Motor neuron (in vitro differentiated cells): ENCODE results near the gene GAB3. TPM values are rescaled to one million over a fixed set of nuclear protein-coding genes. Genes with fewer than 3 reads are reported as not detected.

Experiments used
- ATAC-seq, 8 experiments: fragments of 200-7000 bp; cut with Tn5 transposase; replicated peaks in 6 of 8; 2 replicates each; pipeline ENCODE4 v1.8.0; 2021; ENCODE audit warnings: mild to moderate bottlenecking in 8 of 8, moderate library complexity in 8 of 8
- H3K27ac ChIP-seq, 2 donors: fragments of 250-450 bp; sonication (Bioruptor Pico); 2 replicates each; pipeline ENCODE4 v1.9.0; 2021; ENCODE audit warnings: antibody characterized with exemption in 2 of 2, mild to moderate bottlenecking in 2 of 2, moderate library complexity in 1 of 2
- H3K4me1 ChIP-seq, 2 donors: fragments of 250-450 bp; sonication (Bioruptor Pico); replicated peaks in 1 of 2; 2 replicates each; pipeline ENCODE4 v1.6.1; 2021; ENCODE audit warnings: antibody characterized with exemption in 2 of 2, mild to moderate bottlenecking in 2 of 2, moderate library complexity in 1 of 2
- H3K4me3 ChIP-seq, 5 donors: fragments of 250-450 bp; sonication (Bioruptor Pico); 2 replicates each; pipeline ENCODE4 v1.9.0; 2021; ENCODE audit warnings: antibody characterized with exemption in 5 of 5, mild to moderate bottlenecking in 5 of 5, moderate library complexity in 4 of 5
- WGBS, 10 experiments: fragments of 450-650 bp; shearing (Covaris generic); methylation state at CpG; one replicate each; pipeline ENCODE4 v1.0.0; 2022; 5-methylcytosine and 5-hydroxymethylcytosine counted together
- in situ Hi-C, 9 experiments: fragments of 400-800 bp; cut with MboI; loops; one replicate each; pipeline ENCODE4 v1.15.0; 2021; ENCODE audit warnings: low sequenced_read_pairs in 9 of 9, low pct_unique_long_range_greater_than_20kb in 2 of 9; ENCODE audit not compliant: unreplicated experiment in 9 of 9
- total RNA-seq, 8 experiments: library from RNA; unstranded; fragments of 300-600 nt; gene quantifications; 2 replicates each; pipeline versions ENCODE4 v1.2.3 to v1.2.4, GENCODE V29; 2022

GAB3 gene
- total RNA-seq: 10 to 100 TPM in 2 of 8 experiments, 1 to 10 TPM in 1, under 1 TPM in 3, not detected in 2; 0.38 to 13.8 (median 2.1) TPM

GRCh38 chrX:154750301-154751202, at the start of gene GAB3:
TSS of gene GAB3 (minus strand) at chrX:154751077. CDS start at chrX:154751025, 52 bp downstream.
- in situ Hi-C loops: no loop called here
- ATAC-seq: peak; percentile 54 to 76 (median 68)
- no peak within 1 kb of the TSS for H3K27ac ChIP-seq
- 25 to 80% (median 40%) methylated on average over 1 to 12 of the region's 98 CpGs; no CpG with 5 or more reads in 7 of the 10 experiments for WGBS, 10 experiments
- H3K4me3 ChIP-seq: peak within 1 kb of the TSS; percentile 20 to 23 (median 21)
- no peaks in the 10 kb centered on the region for H3K4me1 ChIP-seq

GRCh38 chrX:154799556-154800348, 48.9 kb upstream of the GAB3 start:
- Histone ChIP-seq H3K4me1 (peaks cover 4 to 12% of the 10 kb centered on the region in 2 donors), H3K27ac (peak overlapping the region in 1 of 2 donors; percentile 76), H3K4me3 (no peak overlapping the region)
- ATAC-seq: peak in 6 of 8 experiments; percentile 48 to 96 (median 74)
- WGBS, 10 experiments: 0 to 67% (median 14%) methylated on average over 1 to 2 of the region's 9 CpGs; no CpG with 5 or more reads in 7 of the 10 experiments
- in situ Hi-C loops: no loop called here

GRCh38 chrX:154797006-154797405, 46.1 kb upstream of the GAB3 start:
- no peak overlapping the region for H3K4me3 ChIP-seq
- no peak for ATAC-seq
- in situ Hi-C loops: no loop called here
- H3K4me1 ChIP-seq: peaks cover 4 to 12% of the 10 kb centered on the region in 2 donors
- no peak overlapping the region for H3K27ac ChIP-seq
- WGBS, 10 experiments: 0 to 86% (median 45%) methylated on average over 1 to 2 of the region's 6 CpGs; no CpG with 5 or more reads in 2 of the 10 experiments

DNA sequence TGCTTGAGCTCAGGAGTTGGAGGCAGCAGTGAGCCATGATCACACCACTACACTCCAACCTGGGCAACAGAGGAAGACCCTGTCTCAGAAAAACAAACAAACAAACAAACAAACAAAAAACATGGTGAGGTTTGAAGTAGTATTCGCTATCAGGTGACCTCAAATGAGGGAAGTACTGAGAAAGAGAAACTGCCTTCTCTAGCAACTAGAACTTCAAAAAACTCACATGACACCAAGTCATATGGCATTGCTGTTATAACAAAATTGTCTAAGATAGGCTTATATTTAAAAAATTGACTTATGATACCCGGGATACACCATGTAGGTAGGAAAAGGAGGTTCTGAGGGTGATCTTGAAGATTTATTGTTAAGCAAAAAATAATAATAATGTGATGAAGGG, 44.1 kb upstream of the GAB3 start:
- peaks cover 4 to 10% of the 10 kb centered on the region in 2 donors for H3K4me1 ChIP-seq
- ATAC-seq: no peak
- in situ Hi-C loops: no loop called here
- no peak overlapping the region for H3K27ac ChIP-seq
- H3K4me3 ChIP-seq: no peak overlapping the region
- 33 to 100% (median 69%) methylated on average over 1 to 2 of the region's 2 CpGs; no CpG with 5 or more reads in 2 of the 10 experiments for WGBS, 10 experiments

DNA sequence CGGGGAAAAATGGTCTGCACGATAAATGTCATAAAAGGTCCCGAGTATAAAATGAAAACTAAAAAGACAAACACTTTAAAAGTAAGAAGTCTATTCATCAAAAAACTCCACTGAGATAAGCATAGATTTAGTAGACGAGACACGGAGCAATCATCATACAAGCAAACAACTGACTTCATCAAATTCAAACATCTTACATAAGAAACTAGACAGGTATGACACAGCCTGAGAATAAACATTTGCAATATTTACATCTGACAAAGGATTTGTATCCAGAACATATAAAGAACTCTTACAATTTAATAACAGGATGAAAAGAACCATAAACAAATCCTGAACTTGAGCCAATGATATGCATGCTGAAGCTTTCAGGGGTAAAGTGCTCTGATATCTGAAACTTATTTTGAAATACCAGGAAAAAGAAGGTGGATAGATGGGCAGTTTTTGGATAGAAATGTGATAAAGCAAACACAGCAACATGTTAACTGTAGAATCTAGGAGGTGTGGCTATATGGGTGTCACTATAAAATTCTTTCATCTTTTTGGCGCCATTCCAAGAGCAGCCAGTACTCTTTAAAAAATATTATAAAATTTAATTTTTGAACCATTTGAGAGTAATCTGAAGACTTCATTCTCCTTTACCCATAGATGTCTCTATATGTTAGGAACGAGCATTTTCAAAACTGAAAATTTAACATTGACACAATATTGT, 42.4 kb upstream of the GAB3 start:
- 55 to 100% (median 87%) methylated on average over 1 to 7 of the region's 7 CpGs; no CpG with 5 or more reads in 1 of the 10 experiments for WGBS, 10 experiments
- in situ Hi-C loops: no loop called here
- Histone ChIP-seq H3K27ac (no peak overlapping the region), H3K4me1 (no peaks in the 10 kb centered on the region), H3K4me3 (no peak overlapping the region)
- no peak for ATAC-seq

DNA sequence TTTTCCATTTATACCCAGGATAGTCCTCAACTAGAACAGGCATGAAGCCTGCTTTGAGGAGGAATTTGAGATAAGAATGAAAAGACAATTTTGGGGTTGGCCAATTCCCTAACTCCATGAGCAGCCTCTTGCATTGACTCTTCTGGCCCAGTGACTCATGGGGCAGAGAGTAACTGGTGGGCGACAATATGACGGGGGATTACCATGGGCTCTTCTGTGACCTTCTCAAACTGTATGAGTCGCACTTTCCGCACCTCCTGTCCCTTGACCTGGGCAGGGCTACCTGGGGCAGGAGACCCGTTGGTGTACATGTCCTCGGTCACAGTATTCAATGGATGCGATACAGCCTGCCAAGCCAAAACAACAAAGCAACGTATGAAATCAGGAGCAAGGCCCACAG, 41.1 kb upstream of the GAB3 start:
- Histone ChIP-seq H3K27ac (no peak overlapping the region), H3K4me1 (no peaks in the 10 kb centered on the region), H3K4me3 (no peak overlapping the region)
- 51 to 100% (median 100%) methylated on average over 1 to 7 of the region's 8 CpGs; no CpG with 5 or more reads in 3 of the 10 experiments for WGBS, 10 experiments
- no peak for ATAC-seq
- in situ Hi-C loops: no loop called here

GRCh38 chrX:154791467-154791866, 40.6 kb upstream of the GAB3 start:
- in situ Hi-C loops: no loop called here
- WGBS, 10 experiments: 60 to 81% methylated on average over 1 to 4 of the region's 4 CpGs; no CpG with 5 or more reads in 8 of the 10 experiments
- H3K27ac ChIP-seq: no peak overlapping the region
- no peak overlapping the region for H3K4me3 ChIP-seq
- H3K4me1 ChIP-seq: no peaks in the 10 kb centered on the region
- no peak for ATAC-seq

DNA sequence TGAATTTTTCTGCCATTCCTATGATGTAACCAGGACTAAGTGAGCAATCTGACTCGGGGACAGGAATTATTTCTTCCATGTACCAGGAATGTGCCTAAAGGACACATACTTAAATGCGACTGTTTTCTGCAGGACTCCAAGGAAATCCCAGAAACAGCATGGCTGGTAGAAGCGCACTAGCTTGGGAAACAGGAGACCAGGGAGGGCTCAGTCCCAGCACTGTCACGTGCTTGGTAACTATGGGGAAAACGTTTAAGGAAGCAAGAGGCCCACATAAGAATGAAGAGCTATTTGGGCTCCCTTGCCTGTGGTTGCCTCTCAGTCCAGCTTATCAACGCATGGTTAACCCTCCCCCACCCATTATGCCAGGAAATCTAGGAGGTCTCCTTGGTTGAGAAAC, 34.8 kb upstream of the GAB3 start:
- in situ Hi-C loops: no loop called here
- WGBS, 10 experiments: 33 to 100% (median 39%) methylated on average over 1 to 5 of the region's 6 CpGs; no CpG with 5 or more reads in 7 of the 10 experiments
- H3K4me3 ChIP-seq: no peak overlapping the region
- no peak for ATAC-seq
- H3K27ac ChIP-seq: no peak overlapping the region
- no peaks in the 10 kb centered on the region for H3K4me1 ChIP-seq

DNA sequence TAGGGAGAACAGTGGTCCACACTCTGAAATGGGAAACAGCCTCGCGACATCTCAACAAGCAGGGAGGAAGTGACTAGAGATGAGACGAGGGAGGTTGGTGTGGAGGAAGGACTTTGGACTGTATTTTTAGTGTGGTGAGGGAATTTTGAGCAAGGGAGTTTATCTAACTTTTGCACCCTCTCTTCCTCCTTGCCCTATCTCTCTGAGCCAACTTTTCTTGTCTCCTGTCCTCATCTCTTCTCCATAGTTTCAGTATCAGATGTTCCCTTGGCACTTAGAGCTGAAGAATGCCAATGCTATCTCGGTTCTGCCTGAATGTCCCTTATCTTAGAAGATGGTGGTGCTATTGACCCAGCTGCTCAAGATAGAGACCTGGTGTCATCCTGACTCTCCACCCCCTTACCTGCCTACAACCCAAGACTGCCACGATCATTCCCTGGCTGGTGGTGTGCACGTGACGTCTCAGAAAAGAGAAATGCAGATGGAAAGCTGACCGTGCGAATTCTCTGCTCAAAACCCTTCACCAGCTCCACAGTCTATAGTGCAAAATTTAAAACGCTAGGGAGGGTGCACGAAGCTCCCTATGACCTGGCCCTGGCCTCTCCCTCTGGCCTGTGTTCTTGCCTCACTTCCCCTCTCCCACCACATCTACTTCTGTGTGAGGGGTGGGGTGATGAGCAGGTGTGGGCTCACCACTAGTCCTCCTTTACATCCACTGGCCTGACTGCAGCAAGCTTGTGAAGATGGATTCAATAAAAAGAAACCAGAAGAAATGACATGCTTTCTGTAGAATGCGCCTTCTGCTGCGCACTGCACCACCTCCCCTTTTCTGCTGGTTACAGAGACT, 33.5 kb upstream of the GAB3 start:
- Histone ChIP-seq H3K4me1 (no peaks in the 10 kb centered on the region), H3K4me3 (no peak overlapping the region), H3K27ac (no peak overlapping the region)
- ATAC-seq: no peak
- WGBS, 10 experiments: 22 to 90% (median 51%) methylated on average over 2 to 6 of the region's 13 CpGs; no CpG with 5 or more reads in 7 of the 10 experiments
- in situ Hi-C loops: no loop called here

GRCh38 chrX:154780968-154781367, 30.1 kb upstream of the GAB3 start:
- in situ Hi-C loops: no loop called here
- Histone ChIP-seq H3K4me3 (no peak overlapping the region), H3K4me1 (no peaks in the 10 kb centered on the region), H3K27ac (no peak overlapping the region)
- ATAC-seq: peak in 1 of 8 experiments; percentile 12
- 62 to 100% (median 91%) methylated on average over 1 to 7 of the region's 9 CpGs; no CpG with 5 or more reads in 5 of the 10 experiments for WGBS, 10 experiments

DNA sequence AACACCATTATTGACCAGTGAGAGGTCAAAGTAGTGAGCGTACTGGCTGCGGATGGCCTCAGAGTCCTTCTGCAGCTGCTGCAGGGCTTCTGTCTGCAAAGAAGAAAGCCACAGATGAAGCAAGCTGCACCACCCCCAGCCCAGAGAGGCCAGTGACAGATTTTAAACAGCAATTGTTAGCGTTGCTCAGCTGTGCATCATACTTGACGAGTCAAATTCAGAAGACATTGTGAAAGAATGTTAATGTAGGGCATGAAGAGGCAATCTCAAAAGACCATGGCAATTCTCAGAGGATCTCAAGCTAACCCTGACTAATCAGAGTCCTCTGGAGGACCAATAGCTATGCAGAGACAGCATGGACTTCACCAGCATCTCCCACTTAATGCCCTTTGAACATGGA, 28.4 kb upstream of the GAB3 start:
- ATAC-seq: peak in 1 of 8 experiments; percentile 43
- 56 to 73% methylated on average over 3 to 4 of the region's 4 CpGs; no CpG with 5 or more reads in 8 of the 10 experiments for WGBS, 10 experiments

GRCh38 chrX:154776753-154777152, 25.9 kb upstream of the GAB3 start:
- WGBS, 10 experiments: 0 to 100% (median 67%) methylated on average over 1 to 2 of the region's 2 CpGs; no CpG with 5 or more reads in 6 of the 10 experiments
- in situ Hi-C loops: no loop called here
- Histone ChIP-seq H3K4me1 (no peaks in the 10 kb centered on the region), H3K27ac (no peak overlapping the region), H3K4me3 (no peak overlapping the region)
- no peak for ATAC-seq

More for the DNA sequence above, 28.4 kb upstream of the GAB3 start:
- no peak overlapping the region for H3K4me3 ChIP-seq
- H3K27ac ChIP-seq: no peak overlapping the region
- H3K4me1 ChIP-seq: no peaks in the 10 kb centered on the region
- in situ Hi-C loops: no loop called here
